PC-9 (cell line): ENCODE data around the gene KATNBL1.

Experiments
- CTCF ChIP-seq: fragments of 200-600 bp; sonication (generic); conservative IDR thresholded peaks from 2 replicates; pipeline ENCODE4 v1.6.1; 2017; ENCODE audit warnings: mixed run types, antibody characterized with exemption, mild to moderate bottlenecking, moderate library complexity
- EZH2 ChIP-seq: fragments of 200-600 bp; sonication (generic); IDR thresholded peaks from 2 replicates; pipeline ENCODE4 v1.8.0; 2017; ENCODE audit warnings: antibody characterized with exemption, low read depth

DNA sequence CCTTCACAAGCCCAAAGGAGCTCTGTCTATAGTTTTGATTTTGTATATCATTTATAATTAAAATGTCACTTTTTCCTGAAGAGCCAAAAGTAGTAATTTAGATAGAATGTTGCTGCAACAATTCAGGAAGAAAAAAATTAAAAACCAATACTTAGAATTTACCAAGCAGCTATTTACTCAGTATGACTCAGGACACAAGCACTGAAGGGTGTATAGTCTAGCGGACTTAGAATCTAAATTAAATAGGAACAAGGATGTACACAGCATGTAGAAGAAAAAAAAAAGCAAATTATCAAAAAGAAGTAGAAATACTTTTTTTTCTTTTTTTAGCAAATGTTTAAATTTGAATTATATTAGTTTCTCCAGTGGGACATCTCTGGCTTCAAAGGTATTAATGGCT lies 76.4 kb downstream of the KATNBL1 start:
- TF ChIP-seq EZH2 = no peak
- TF ChIP-seq CTCF = no peak
